GM12878 (cell line): ENCODE data around the gene DPP4. TPM values are rescaled to one million over a fixed set of nuclear protein-coding genes. Genes with fewer than 3 reads are reported as not detected.

Source experiments
- ATAC-seq: fragments of 200-7000 bp; cut with Tn5 transposase; 3 replicates; pipeline ENCODE4 v1.9.1; 2020; ENCODE audit warnings: mild to moderate bottlenecking, moderate library complexity
- BruUV-seq: library from RNA; stranded (reverse); fragments of 400-500 nt; replicated peaks from 2 replicates; lab custom pipeline; 2021; lab: Mats Ljungman, UMichigan
- CTCF ChIA-PET: fragments of 300-600 bp; sonication (Branson Sonifier 250); formaldehyde crosslinking; extraction: SDS; loops from one replicate; lab custom pipeline; 2021; ENCODE audit warnings: inconsistent platforms; lab: Yijun Ruan, JAX
- POLR2A ChIA-PET: fragments of 350-600 bp; formaldehyde crosslinking; extraction: SDS; loops from one replicate; lab custom pipeline; 2021; ENCODE audit warnings: inconsistent platforms; lab: Charles Lee
- RAD21 ChIA-PET: fragments of 300-600 bp; sonication (Branson Sonifier 250); formaldehyde crosslinking; loops from one replicate; lab custom pipeline; 2023; ENCODE audit warnings: antibody characterized with exemption; ENCODE audit not compliant: unreplicated experiment; lab: Charles Lee
- SMC1A ChIA-PET: fragments of 300-600 bp; sonication (Branson Sonifier 250); formaldehyde crosslinking; loops from one replicate; lab custom pipeline; 2023; ENCODE audit not compliant: unreplicated experiment, uncharacterized antibody; lab: Charles Lee
- DNase-seq: peaks from one replicate; pipeline ENCODE4 v3.0.0-alpha.2; 2011; ENCODE audit warnings: low read depth, low spot score
- FAIRE-seq: peaks from 3 replicates; lab custom pipeline; 2011; peaks lifted over from hg19 to GRCh38; lab: Jason Lieb, UNC
- H2AFZ ChIP-seq: 2 replicates; pipeline ENCODE4 v1.6.0; 2011; ENCODE audit warnings: low read depth, low read length, control low read depth; ENCODE audit not compliant: control insufficient read depth
- H3K27ac ChIP-seq: 2 replicates; pipeline ENCODE4 v1.5.1; 2011; ENCODE audit warnings: control low read depth; ENCODE audit not compliant: control insufficient read depth, insufficient read depth
- H3K27me3 ChIP-seq, 2 experiments: replicated peaks in 1 of 2; 2 replicates each; pipeline versions ENCODE4 v1.6.0 to v1.6.1; 2011; ENCODE audit warnings: low read length in 1 of 2; ENCODE audit not compliant: control insufficient read depth in 2 of 2, insufficient read depth in 2 of 2
- H3K36me3 ChIP-seq, 2 experiments: 2 replicates each; pipeline ENCODE4 v1.5.1; 2011; ENCODE audit warnings: low read length in 1 of 2; ENCODE audit not compliant: control insufficient read depth in 2 of 2, insufficient read depth in 2 of 2
- H3K4me1 ChIP-seq: 2 replicates; pipeline ENCODE4 v1.6.1; 2011; ENCODE audit warnings: mild to moderate bottlenecking, low read length, moderate library complexity, mixed read lengths; ENCODE audit not compliant: control insufficient read depth, insufficient read depth
- H3K4me2 ChIP-seq: 2 replicates; pipeline ENCODE4 v1.6.0; 2011; ENCODE audit warnings: control low read depth; ENCODE audit not compliant: control insufficient read depth, insufficient read depth
- H3K4me3 ChIP-seq: fragments of 200-600 bp; sonication (generic); 2 replicates; pipeline ENCODE4 v1.5.1; 2016
- H3K79me2 ChIP-seq: 2 replicates; pipeline ENCODE4 v1.6.0; 2011; ENCODE audit warnings: low read length; ENCODE audit not compliant: control insufficient read depth, insufficient read depth
- H3K9ac ChIP-seq: 2 replicates; pipeline ENCODE4 v1.8.0; 2011; ENCODE audit warnings: low read length, control low read depth, mixed read lengths; ENCODE audit not compliant: control insufficient read depth, insufficient read depth
- H3K9me3 ChIP-seq: replicated peaks from 3 replicates; pipeline ENCODE4 v1.5.1; 2011; ENCODE audit warnings: mild to moderate bottlenecking, low read length; ENCODE audit not compliant: control insufficient read depth, insufficient read depth
- H4K20me1 ChIP-seq: 2 replicates; pipeline ENCODE4 v1.6.0; 2011; ENCODE audit not compliant: control insufficient read depth, insufficient read depth
- BACH1 ChIP-seq: fragments of 450-650 bp; IDR thresholded peaks from 2 replicates; pipeline ENCODE4 v1.6.1; 2017; ENCODE audit warnings: mild to moderate bottlenecking, borderline replicate concordance
- BHLHE40 ChIP-seq, 2 experiments: fragments of 450-650 bp in 1 of 2; IDR thresholded peaks; 2 replicates each; pipeline ENCODE4 v1.6.1; 2011 to 2017; ENCODE audit warnings: low read depth in 2 of 2, borderline replicate concordance in 1 of 2, improper control_type of control experiment in 1 of 2, low read length in 1 of 2, mild to moderate bottlenecking in 1 of 2
- CHD2 ChIP-seq: IDR thresholded peaks from 2 replicates; pipeline ENCODE4 v1.6.1; 2011; ENCODE audit warnings: low read depth, low read length, improper control_type of control experiment, borderline replicate concordance
- CUX1 ChIP-seq: IDR thresholded peaks from 2 replicates; pipeline ENCODE4 v1.6.1; 2012; ENCODE audit warnings: improper control_type of control experiment, low read depth, low read length; ENCODE audit not compliant: insufficient replicate concordance
- NFYB ChIP-seq: IDR thresholded peaks from 2 replicates; pipeline ENCODE4 v1.6.1; 2011; ENCODE audit warnings: low read depth, mild to moderate bottlenecking, low read length, improper control_type of control experiment, moderate library complexity; ENCODE audit not compliant: insufficient read depth
- PAX5 ChIP-seq: IDR thresholded peaks from 2 replicates; pipeline ENCODE4 v1.6.1; 2011; ENCODE audit warnings: low read depth, low read length, borderline replicate concordance
- POLR2AphosphoS5 ChIP-seq: IDR thresholded peaks from 2 replicates; pipeline ENCODE4 v1.6.1; 2011; ENCODE audit warnings: mild to moderate bottlenecking, low read length, inconsistent platforms
- RB1 ChIP-seq: fragments of 450-650 bp; formaldehyde crosslinking; IDR thresholded peaks from 2 replicates; pipeline ENCODE4 v1.6.1; 2017; ENCODE audit warnings: mild to moderate bottlenecking, borderline replicate concordance
- RELA ChIP-seq: fragments of 450-650 bp; IDR thresholded peaks from 2 replicates; pipeline ENCODE4 v1.8.0; 2014; ENCODE audit warnings: borderline replicate concordance; ENCODE audit not compliant: partially characterized antibody
- SMAD5 ChIP-seq: IDR thresholded peaks from 2 replicates; pipeline ENCODE4 v1.6.1; 2016; ENCODE audit warnings: antibody characterized with exemption, low read depth
- TBL1XR1 ChIP-seq: IDR thresholded peaks from 2 replicates; pipeline ENCODE4 v1.6.1; 2012; ENCODE audit warnings: low read depth, low read length, improper control_type of control experiment
- TCF3 ChIP-seq: IDR thresholded peaks from 2 replicates; pipeline ENCODE4 v1.6.1; 2012; ENCODE audit warnings: low read depth, mild to moderate bottlenecking, low read length, borderline replicate concordance; ENCODE audit not compliant: insufficient read depth
- ZNF207 ChIP-seq: fragments of 450-650 bp; IDR thresholded peaks from 2 replicates; pipeline ENCODE4 v1.6.1; 2014; ENCODE audit warnings: antibody characterized with exemption, mild to moderate bottlenecking, borderline replicate concordance
- WGBS: methylation state at CpG from one replicate; pipeline ENCODE4 v1.1.6; 2016; ENCODE audit warnings: low lambda C conversion rate; ENCODE audit not compliant: insufficient replicate concordance, insufficient coverage; ENCODE audit errors: missing lambda C conversion rate; 5-methylcytosine and 5-hydroxymethylcytosine counted together
- in situ Hi-C: fragments of 300-500 bp; cut with MboI; formaldehyde crosslinking; loops from 9 replicates; pipeline ENCODE4 v1.14.3; 2018; ENCODE audit warnings: mixed read lengths
- intact Hi-C: fragments of 100-400 bp; cut with micrococcal nuclease; formaldehyde crosslinking; loops from one replicate; pipeline ENCODE4 v1.14.2; 2022; ENCODE audit not compliant: unreplicated experiment
- polyA plus RNA-seq, 11 experiments: library from polyadenylated mRNA; depleted of rRNA in 4 of 11; unstranded in 6 of 11; stranded (reverse) in 5 of 11; fragments of >200 nt; fragmentation: Nextera tagmentation in 4 of 11; fragmentation: Illumina TruSeq in 1 of 11; extraction: Ambion mirVana in 4 of 11; extraction: Trizol in 1 of 11; gene quantifications; 1 replicate in 1 of 11; 2 replicates in 10 of 11; pipeline versions ENCODE4 v1.2.1 to v1.2.3, GENCODE V29; 2011 to 2016; ENCODE audit warnings: inconsistent platforms in 2 of 11, missing spikeins in 2 of 11, low read depth in 1 of 11
- total RNA-seq, 4 experiments: library from RNA; depleted of rRNA in 3 of 4; stranded (reverse); fragments of >200 nt in 3 of 4; fragmentation: Illumina TruSeq in 1 of 4; extraction: Trizol in 1 of 4; gene quantifications; 2 replicates each; pipeline versions ENCODE4 v1.2.1 to v1.2.3, GENCODE V29; 2013 to 2021
- TF ChIP-seq, protein P1 (sequence below): fragments of 450-650 bp; IDR thresholded peaks from 2 replicates; pipeline ENCODE4 v1.6.1; 2017; ENCODE audit warnings: mild to moderate bottlenecking

The DPP4 gene
- total and polyA plus RNA-seq, 10 of the 15 experiments (the other 5 are each of a cell fraction or from before 2014, with no cell fraction given): 4.1 to 11.4 (median 9.3) TPM

DNA sequence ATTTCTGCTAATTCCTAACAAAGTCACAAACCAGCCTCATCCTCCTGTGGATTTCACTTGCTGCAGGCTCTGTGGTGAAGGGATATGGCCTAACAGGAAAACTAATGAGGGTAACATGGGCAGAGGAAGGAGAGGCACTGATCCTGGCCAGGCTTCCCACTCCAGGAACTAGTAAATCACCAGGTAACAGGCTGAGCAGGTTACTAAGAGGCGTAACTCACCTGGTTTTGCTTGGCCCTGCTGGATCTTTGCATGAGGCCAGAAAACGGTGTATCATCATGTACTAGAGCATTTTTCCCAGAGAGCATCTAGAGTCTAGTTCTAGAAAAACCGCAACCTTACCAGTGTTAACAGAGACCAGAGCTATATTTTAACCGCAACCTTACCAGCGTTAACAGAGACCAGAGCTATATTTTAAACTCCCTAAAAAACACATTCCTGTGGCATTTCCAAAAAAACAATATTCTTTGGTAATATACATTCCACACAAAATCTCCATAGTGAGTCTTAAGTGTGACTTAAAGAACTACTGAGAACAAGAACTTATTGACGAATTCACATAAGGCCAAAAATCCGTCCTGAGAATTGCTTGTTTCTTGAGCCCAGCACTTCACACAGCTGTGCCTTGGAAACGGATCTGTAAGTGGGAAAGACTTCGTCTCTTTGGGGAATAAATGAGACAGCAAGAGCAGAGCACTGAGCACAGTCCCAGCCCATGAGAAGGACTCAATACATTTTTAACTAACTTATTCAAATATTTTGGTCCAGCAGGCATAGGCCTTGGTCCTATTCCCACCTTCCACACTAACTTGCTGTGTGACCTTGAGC lies 43.4 kb downstream of the DPP4 start (continued):
- TF ChIP-seq RB1: no peak
- TF ChIP-seq ZNF207: no peak
- no peak for TF ChIP-seq BHLHE40 (IDR thresholded peaks at IDR 0.05; ENCODE audit: borderline replicate concordance in 1 of 2, low read depth in 2 of 2, low read length in 1 of 2)
- TF ChIP-seq PAX5: no peak

DNA sequence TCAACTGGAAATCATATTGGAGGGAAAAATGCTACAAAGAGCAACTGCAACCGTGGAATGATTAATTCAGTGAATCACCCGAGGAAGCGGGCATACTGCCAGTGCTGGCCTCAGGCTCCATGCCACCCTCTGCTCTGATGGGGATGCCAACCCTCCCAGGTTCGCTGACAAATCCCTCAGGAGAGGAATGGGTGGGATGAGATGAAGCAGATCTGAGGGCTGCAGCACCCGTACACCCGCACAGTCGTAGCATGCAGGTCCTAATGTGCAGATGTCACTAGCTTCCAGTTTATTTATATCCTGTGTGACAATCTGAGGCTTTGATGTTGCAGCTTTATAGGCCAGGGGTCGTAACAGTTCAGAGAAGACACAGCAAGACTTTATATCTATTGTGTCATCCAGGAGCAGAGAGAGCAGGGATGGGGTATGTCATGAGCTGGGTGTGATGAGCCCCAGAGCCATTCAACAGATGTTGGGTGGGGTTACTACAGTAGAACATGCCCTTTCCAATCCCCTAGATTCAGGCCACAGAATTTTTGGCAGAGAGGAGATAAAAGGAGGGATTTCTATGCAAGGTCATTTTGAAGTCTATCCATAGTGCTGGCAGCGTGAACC lies 44.6 kb downstream of the DPP4 start:
- Histone ChIP-seq H3K9me3 (no peaks in the 10 kb centered on the region), H3K4me3 (no peak overlapping the region), H3K9ac (no peak overlapping the region), H3K79me2 (no peaks in the 10 kb centered on the region), H3K4me2 (no peak overlapping the region), H3K36me3 (peaks cover 0 to 2% of the 10 kb centered on the region in 2 experiments; a peak in 2 of 4 replicates), H3K27me3 (no peaks in the 10 kb centered on the region), H3K4me1 (no peaks in the 10 kb centered on the region), H4K20me1 (no peaks in the 10 kb centered on the region), H2AFZ (no peak overlapping the region), H3K27ac (no peak overlapping the region)
- no peak for DNase-seq
- FAIRE-seq: no peak
- RAD21 ChIA-PET: interaction anchor here (1.1 kb wide), 1 partner anchor 97 kb away, joined by 4 read pairs; no protein-coding TSS in a partner anchor
- BruUV-seq: no TSS peak
- CTCF ChIA-PET: interaction anchor here (0.8 to 1.5 kb wide), 4 partner anchors 7 to 62 kb away, joined by 3 read pairs; no protein-coding TSS in a partner anchor
- WGBS: 47% methylated on average over 9 of the region's 9 CpGs
- SMC1A ChIA-PET: interaction anchor here (0.6 kb wide), 1 partner anchor 12 kb away, joined by 3 read pairs; no protein-coding TSS in a partner anchor
- no peak for ATAC-seq
- POLR2A ChIA-PET: no interaction called here
- in situ Hi-C loops: no loop called here
- intact Hi-C loops: no loop called here
- TF ChIP-seq RELA (no peak), CHD2 (no peak), TCF3 (no peak), TBL1XR1 (no peak), SMAD5 (no peak), POLR2AphosphoS5 (no peak), CUX1 (no peak), BACH1 (no peak), NFYB (no peak)
- TF ChIP-seq, protein P1, sequence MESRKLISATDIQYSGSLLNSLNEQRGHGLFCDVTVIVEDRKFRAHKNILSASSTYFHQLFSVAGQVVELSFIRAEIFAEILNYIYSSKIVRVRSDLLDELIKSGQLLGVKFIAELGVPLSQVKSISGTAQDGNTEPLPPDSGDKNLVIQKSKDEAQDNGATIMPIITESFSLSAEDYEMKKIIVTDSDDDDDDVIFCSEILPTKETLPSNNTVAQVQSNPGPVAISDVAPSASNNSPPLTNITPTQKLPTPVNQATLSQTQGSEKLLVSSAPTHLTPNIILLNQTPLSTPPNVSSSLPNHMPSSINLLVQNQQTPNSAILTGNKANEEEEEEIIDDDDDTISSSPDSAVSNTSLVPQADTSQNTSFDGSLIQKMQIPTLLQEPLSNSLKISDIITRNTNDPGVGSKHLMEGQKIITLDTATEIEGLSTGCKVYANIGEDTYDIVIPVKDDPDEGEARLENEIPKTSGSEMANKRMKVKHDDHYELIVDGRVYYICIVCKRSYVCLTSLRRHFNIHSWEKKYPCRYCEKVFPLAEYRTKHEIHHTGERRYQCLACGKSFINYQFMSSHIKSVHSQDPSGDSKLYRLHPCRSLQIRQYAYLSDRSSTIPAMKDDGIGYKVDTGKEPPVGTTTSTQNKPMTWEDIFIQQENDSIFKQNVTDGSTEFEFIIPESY: no peak
